GM12801 (cell line): ENCODE measurements around the gene AK2.

Source experiments
- TF ChIP-seq, protein P1 (sequence below): IDR thresholded peaks from one replicate; pipeline ENCODE4 v1.5.1; 2011; ENCODE audit warnings: control low read depth; ENCODE audit not compliant: insufficient read length; ENCODE audit errors: extremely low read depth

AK2 gene

DNA sequence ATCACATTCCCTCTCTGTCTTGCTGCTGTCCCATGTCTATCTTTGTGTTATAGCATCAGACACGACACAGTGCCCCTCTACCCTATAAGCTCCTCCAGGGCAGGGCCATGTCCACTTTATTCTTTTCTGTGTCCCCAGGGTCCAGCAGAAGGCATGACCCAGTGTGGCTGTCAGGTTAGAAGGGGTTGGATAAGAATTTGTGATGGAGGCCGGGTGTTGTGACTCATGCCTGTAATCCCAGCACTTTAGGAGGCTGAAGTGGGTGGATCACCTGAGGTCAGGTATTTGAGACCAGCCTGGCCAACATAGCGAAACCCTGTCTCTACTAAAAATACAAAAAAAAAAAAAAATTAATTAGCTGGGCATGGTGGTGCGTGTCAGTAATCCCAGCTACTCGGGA, 45.8 kb downstream of the AK2 start:
- TF ChIP-seq, protein P1, sequence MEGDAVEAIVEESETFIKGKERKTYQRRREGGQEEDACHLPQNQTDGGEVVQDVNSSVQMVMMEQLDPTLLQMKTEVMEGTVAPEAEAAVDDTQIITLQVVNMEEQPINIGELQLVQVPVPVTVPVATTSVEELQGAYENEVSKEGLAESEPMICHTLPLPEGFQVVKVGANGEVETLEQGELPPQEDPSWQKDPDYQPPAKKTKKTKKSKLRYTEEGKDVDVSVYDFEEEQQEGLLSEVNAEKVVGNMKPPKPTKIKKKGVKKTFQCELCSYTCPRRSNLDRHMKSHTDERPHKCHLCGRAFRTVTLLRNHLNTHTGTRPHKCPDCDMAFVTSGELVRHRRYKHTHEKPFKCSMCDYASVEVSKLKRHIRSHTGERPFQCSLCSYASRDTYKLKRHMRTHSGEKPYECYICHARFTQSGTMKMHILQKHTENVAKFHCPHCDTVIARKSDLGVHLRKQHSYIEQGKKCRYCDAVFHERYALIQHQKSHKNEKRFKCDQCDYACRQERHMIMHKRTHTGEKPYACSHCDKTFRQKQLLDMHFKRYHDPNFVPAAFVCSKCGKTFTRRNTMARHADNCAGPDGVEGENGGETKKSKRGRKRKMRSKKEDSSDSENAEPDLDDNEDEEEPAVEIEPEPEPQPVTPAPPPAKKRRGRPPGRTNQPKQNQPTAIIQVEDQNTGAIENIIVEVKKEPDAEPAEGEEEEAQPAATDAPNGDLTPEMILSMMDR: no peak

DNA sequence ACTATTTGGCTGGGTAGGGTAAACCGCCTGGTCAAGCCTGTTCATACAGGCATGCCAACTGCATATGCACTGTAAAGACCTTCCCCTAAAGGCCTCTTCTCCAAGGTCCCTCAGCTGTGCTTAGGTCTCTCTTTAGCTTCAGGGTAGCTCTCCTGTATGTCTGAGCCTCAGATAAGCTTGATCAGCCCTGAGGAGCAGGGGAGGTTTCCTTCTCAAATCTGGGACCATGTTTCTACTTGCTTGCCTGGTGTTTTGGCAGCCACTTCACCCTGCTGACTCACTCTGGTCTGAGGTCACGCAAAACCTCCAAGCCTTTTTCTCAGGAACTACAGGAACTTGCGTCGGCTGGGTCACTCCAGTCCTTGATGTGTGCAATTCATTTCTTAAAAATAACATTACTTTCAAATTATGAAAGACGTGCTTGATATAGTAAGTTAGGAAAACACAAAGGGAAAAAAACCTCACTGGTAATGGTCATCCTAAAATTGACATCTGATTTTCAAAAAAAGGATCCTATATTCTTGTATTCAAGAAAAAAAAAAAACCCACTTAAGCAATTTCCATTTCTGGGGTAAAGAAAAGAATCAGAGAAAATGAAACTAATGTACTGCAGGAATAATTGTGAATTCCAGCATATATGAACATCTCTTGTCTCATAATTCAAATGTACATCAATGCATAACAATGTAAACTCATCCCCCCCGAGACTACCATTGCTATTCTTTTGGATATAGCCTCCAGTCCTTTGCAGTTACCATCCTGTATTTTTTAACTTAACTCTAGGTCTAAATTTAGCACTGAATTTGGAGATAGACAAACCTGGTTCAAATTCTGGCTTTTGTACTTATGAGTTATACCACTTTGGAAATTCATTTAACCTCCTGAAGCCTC, 47.3 kb downstream of the AK2 start:
- TF ChIP-seq, protein P1: no peak

DNA sequence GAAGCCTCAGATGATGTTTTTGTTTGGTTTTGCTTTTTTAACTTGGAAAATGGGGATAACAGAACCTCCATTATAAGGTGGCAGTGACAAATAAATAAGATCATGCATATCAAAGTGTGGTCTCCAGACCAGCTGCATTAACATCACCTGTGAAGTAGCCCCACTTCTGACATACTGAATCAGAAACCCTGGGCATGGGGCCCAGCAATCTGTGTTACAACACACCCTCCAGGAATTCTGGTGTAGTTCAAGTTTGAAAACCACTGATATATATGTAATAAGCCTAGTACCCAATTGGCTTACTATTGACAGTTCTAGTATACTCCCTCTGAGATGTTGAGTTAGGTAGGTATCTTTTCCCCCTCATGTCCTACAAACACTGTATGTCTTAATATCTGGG, 48.0 kb downstream of the AK2 start:
- TF ChIP-seq, protein P1: no peak

DNA sequence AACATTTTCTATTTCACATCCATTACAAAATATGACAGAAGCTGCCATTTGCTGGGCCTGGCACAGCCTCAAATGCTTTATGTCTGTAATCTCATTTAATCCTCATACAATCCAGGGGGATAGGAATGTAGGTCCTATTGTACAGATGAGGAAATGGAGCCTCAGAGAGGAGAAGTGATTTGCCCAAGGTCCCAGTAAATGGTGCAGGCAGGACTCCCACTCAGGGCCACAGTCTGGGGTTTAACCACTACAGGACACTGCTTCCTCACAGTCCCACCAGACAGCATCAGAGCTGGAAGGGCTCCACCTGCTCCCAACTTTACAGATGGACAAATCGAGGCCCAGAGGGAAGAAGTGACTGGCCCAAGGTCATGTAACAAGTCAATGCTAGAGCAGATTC, 51.5 kb downstream of the AK2 start:
- TF ChIP-seq, protein P1: no peak

DNA sequence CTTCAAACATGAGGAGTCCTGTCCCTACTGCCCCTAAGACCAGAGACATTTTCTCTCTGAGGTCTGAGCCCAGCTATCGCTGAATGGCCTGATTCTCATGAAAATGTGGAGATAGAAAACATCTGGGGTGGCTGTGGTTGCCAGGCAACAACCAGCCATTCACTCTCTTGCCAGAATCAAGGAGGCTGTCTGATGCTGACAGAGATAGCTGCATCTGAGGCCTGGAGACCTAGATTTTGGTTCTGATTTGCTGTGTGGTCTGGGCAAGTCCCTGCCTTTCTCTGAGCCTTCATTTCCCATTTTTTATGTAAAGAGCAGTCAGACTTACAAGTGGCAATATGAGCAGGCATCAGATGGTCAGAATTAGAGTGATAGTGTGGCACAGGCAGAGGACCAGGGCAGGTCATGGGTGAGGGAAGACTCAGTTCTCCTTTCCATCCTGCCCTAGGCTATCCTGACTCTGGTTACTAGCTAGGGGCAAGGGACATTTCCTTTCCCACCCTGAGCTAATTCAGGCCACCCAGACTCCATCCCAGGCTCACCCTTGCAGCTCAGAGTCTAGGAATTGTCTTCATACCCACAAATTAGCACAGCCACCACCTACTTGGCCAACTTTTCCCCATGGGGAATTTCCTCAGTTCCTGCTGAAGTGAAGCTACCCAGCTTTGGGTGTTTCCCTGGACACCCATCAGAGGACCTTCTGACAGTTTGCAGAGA, 52.1 kb downstream of the AK2 start:
- TF ChIP-seq, protein P1: no peak

DNA sequence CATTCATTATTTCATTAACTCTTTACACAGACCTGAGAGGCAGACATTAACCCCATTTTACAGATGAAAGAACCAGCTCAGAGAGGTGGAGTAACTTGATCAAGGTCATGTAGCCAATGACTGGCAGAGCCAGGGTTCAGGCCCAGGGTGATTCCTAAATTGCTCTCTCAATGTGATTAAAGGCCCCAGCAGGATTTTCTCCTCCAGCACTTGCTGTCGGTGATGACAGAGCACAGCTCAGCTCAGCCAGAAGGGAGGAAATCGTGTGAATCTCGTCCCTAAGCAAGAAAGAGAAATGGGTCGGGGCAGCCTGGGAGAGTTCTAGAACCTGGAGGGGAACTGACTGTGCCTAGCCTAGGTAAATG, 52.6 kb downstream of the AK2 start:
- TF ChIP-seq, protein P1: no peak

DNA sequence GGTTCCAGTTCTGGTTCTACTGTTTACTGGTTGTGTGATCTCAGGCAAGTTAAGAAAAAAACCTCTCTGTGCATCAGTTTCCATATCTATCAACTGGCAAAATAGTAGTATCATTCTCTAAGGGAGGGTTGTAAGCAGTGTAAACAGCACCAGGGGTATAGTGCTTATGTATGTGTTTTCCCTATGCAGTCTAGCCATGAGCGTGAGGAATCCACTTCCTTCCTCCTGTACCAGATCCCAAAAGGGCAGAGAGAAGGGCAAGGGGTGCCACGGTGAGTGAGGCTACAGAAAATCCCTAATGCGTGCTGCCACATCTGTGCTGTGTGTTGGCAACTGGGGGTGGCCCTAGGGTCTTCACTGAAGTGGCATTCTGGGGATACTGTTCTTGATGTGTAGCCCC, 53.7 kb downstream of the AK2 start:
- TF ChIP-seq, protein P1: no peak
